Liver (tissue), 9 donors: ENCODE data around the gene BRCA2. TPM values are rescaled to one million over a fixed set of nuclear protein-coding genes. Genes with fewer than 3 reads are reported as not detected.

ENCODE experiments used
- DNase-seq: peaks from one replicate; pipeline ENCODE4 v3.0.0-alpha.2; 2017; ENCODE audit warnings: low spot score
- H3K27ac ChIP-seq, 2 donors: one replicate each; pipeline ENCODE4 v1.7.0; 2013; ENCODE audit warnings: inconsistent platforms in 2 of 2, low read length in 2 of 2, control low read depth in 1 of 2, low read depth in 1 of 2, mild to moderate bottlenecking in 1 of 2
- H3K27me3 ChIP-seq, 4 donors: one replicate each; pipeline versions ENCODE4 v1.6.1 to v1.7.0; 2013; ENCODE audit warnings: low read length in 3 of 4, inconsistent platforms in 1 of 4, mild to moderate bottlenecking in 1 of 4, moderate library complexity in 1 of 4; ENCODE audit not compliant: control insufficient read depth in 4 of 4, insufficient read depth in 4 of 4
- H3K36me3 ChIP-seq, 4 donors: one replicate each; pipeline versions ENCODE4 v1.6.1 to v1.7.0; 2013; ENCODE audit warnings: low read length in 3 of 4, mild to moderate bottlenecking in 3 of 4, low read depth in 1 of 4, moderate library complexity in 1 of 4; ENCODE audit not compliant: control insufficient read depth in 4 of 4, insufficient read depth in 3 of 4
- H3K4me1 ChIP-seq, 4 donors: one replicate each; pipeline versions ENCODE4 v1.6.1 to v1.7.0; 2013; ENCODE audit warnings: low read length in 3 of 4, mild to moderate bottlenecking in 3 of 4, moderate library complexity in 1 of 4; ENCODE audit not compliant: control insufficient read depth in 4 of 4, insufficient read depth in 4 of 4
- H3K4me3 ChIP-seq, 3 donors: one replicate each; pipeline versions ENCODE4 v1.6.1 to v1.7.0; 2013; ENCODE audit warnings: low read length in 3 of 3, control low read depth in 1 of 3, low read depth in 1 of 3, mild to moderate bottlenecking in 1 of 3
- H3K9ac ChIP-seq, 2 donors: one replicate each; pipeline ENCODE4 v1.7.0; 2013; ENCODE audit warnings: low read length in 2 of 2, mild to moderate bottlenecking in 2 of 2, moderate library complexity in 2 of 2, control low read depth in 1 of 2, low read depth in 1 of 2
- H3K9me3 ChIP-seq, 4 donors: one replicate each; pipeline versions ENCODE4 v1.6.1 to v1.7.0; 2013; ENCODE audit warnings: low read length in 3 of 4; ENCODE audit not compliant: control insufficient read depth in 4 of 4
- CTCF ChIP-seq: fragments of 150-350 bp; IDR thresholded peaks from 2 replicates; pipeline ENCODE4 v1.5.1; 2017; ENCODE audit warnings: improper control_type of control experiment, low read depth, low read length; ENCODE audit not compliant: missing input control
- EGR1 ChIP-seq, 2 donors: IDR thresholded peaks; 2 replicates each; pipeline ENCODE4 v1.6.1; 2016 to 2018; ENCODE audit warnings: antibody characterized with exemption in 2 of 2, low read depth in 2 of 2
- FOXA2 ChIP-seq: IDR thresholded peaks from 2 replicates; pipeline ENCODE4 v1.6.1; 2016; ENCODE audit warnings: antibody characterized with exemption
- GABPA ChIP-seq, 2 donors: IDR thresholded peaks in 1 of 2; conservative IDR thresholded peaks in 1 of 2; 2 replicates each; pipeline ENCODE4 v1.6.1; 2016; ENCODE audit warnings: antibody characterized with exemption in 2 of 2, mild to moderate bottlenecking in 1 of 2, moderate library complexity in 1 of 2
- HNF4A ChIP-seq, 2 donors: conservative IDR thresholded peaks; 2 replicates each; pipeline ENCODE4 v1.6.1; 2016; ENCODE audit warnings: antibody characterized with exemption in 2 of 2, mild to moderate bottlenecking in 2 of 2
- HNF4G ChIP-seq: IDR thresholded peaks from 2 replicates; pipeline ENCODE4 v1.6.1; 2016; ENCODE audit warnings: antibody characterized with exemption
- JUND ChIP-seq, 2 donors: IDR thresholded peaks; 2 replicates each; pipeline ENCODE4 v1.6.1; 2016; ENCODE audit warnings: antibody characterized with exemption in 2 of 2
- MAX ChIP-seq: IDR thresholded peaks from 2 replicates; pipeline ENCODE4 v1.6.1; 2016; ENCODE audit warnings: antibody characterized with exemption
- RAD21 ChIP-seq, 2 donors: IDR thresholded peaks; 2 replicates each; pipeline ENCODE4 v1.6.1; 2016; ENCODE audit warnings: antibody characterized with exemption in 2 of 2, mild to moderate bottlenecking in 2 of 2
- REST ChIP-seq: IDR thresholded peaks from 2 replicates; pipeline ENCODE4 v1.6.1; 2016; ENCODE audit warnings: antibody characterized with exemption, mild to moderate bottlenecking
- RXRA ChIP-seq, 2 donors: IDR thresholded peaks; 2 replicates each; pipeline ENCODE4 v1.6.1; 2017 to 2018; ENCODE audit warnings: antibody characterized with exemption in 2 of 2, mild to moderate bottlenecking in 1 of 2
- SP1 ChIP-seq: IDR thresholded peaks from 2 replicates; pipeline ENCODE4 v1.6.1; 2018; ENCODE audit warnings: antibody characterized with exemption, mild to moderate bottlenecking
- TAF1 ChIP-seq: conservative IDR thresholded peaks from 2 replicates; pipeline ENCODE4 v1.6.1; 2016; ENCODE audit warnings: antibody characterized with exemption, mild to moderate bottlenecking
- YY1 ChIP-seq: IDR thresholded peaks from 2 replicates; pipeline ENCODE4 v1.6.1; 2016; ENCODE audit warnings: antibody characterized with exemption, mild to moderate bottlenecking
- WGBS: extraction: QIAGEN DNeasy Blood & Tissue Kit; methylation state at CpG from one replicate; pipeline ENCODE4 v1.1.7; 2013; 5-methylcytosine and 5-hydroxymethylcytosine counted together
- polyA plus RNA-seq, 2 donors: library from polyadenylated mRNA; stranded (reverse) in 1 of 2; unstranded in 1 of 2; fragments of 200-250 nt in 1 of 2; fragments of >200 nt in 1 of 2; fragmentation: Nextera tagmentation in 1 of 2; extraction: Ambion mirVana in 1 of 2; gene quantifications; one replicate each; pipeline versions ENCODE4 v1.2.1 to v1.2.3, GENCODE V29; 2013 to 2015
- total RNA-seq, 2 donors: library from RNA; depleted of rRNA; stranded (reverse); fragments of >200 nt; gene quantifications; one replicate each; pipeline ENCODE4 v1.2.3, GENCODE V29; 2014
- donor health status: healthy.
- donor health status: healthy.
- donor health status: healthy.
- donor health status: healthy.
- donor health status: healthy.

BRCA2 gene
- total and polyA plus RNA-seq, 4 donors: 0.39 to 10.8 (median 0.86) TPM

GRCh38 chr13:32320528-32320927, 5.2 kb downstream of the BRCA2 start:
- no peaks in the 10 kb centered on the region for H3K36me3 ChIP-seq
- no peak overlapping the region for H3K4me3 ChIP-seq
- WGBS: 83% methylated on average over 4 of the region's 4 CpGs
- no peak for TF ChIP-seq CTCF
- no peak for TF ChIP-seq RAD21 (IDR thresholded peaks at IDR 0.05)
- no peak for TF ChIP-seq REST
- no peak for TF ChIP-seq YY1
- no peak for TF ChIP-seq EGR1 (IDR thresholded peaks at IDR 0.05; ENCODE audit: low read depth in 2 of 2)
- no peak for TF ChIP-seq MAX
- TF ChIP-seq HNF4G: no peak
- DNase-seq: no peak
- H3K27ac ChIP-seq: no peak overlapping the region
- no peaks in the 10 kb centered on the region for H3K27me3 ChIP-seq
- peaks cover 0 to 5% (median 2%) of the 10 kb centered on the region in 4 donors for H3K4me1 ChIP-seq
- no peak overlapping the region for H3K9ac ChIP-seq
- H3K9me3 ChIP-seq: no peaks in the 10 kb centered on the region

- H3K9me3 ChIP-seq: no peaks in the 10 kb centered on the region
- no peaks in the 10 kb centered on the region for H3K27me3 ChIP-seq
- H3K4me1 ChIP-seq: no peaks in the 10 kb centered on the region
- no peak overlapping the region for H3K9ac ChIP-seq
- H3K27ac ChIP-seq: no peak overlapping the region
- H3K36me3 ChIP-seq: no peaks in the 10 kb centered on the region
- no peak overlapping the region for H3K4me3 ChIP-seq
- DNase-seq: no peak
- TF ChIP-seq REST (no peak), JUND (IDR thresholded peaks at IDR 0.05) (no peak)
Observed at GRCh38 chr13:32323912-32324311, 8.6 kb downstream of the BRCA2 start.

- Histone ChIP-seq H3K9me3 (no peaks in the 10 kb centered on the region), H3K4me1 (no peaks in the 10 kb centered on the region), H3K27ac (no peak overlapping the region), H3K27me3 (no peaks in the 10 kb centered on the region), H3K9ac (no peak overlapping the region), H3K4me3 (no peak overlapping the region), H3K36me3 (no peaks in the 10 kb centered on the region)
- 97% methylated on average over 2 of the region's 2 CpGs for WGBS
- DNase-seq: no peak
- TF ChIP-seq FOXA2 (no peak), SP1 (no peak), HNF4A (conservative IDR thresholded peaks at IDR 0.05) (no peak), CTCF (no peak), YY1 (no peak), GABPA (IDR thresholded peaks at IDR 0.05 in 1 of 2, conservative IDR thresholded peaks at IDR 0.05 in 1 of 2) (no peak), MAX (no peak), JUND (IDR thresholded peaks at IDR 0.05) (no peak), RXRA (IDR thresholded peaks at IDR 0.05) (no peak), TAF1 (no peak), EGR1 (IDR thresholded peaks at IDR 0.05; ENCODE audit: low read depth in 2 of 2) (no peak)
Observed at GRCh38 chr13:32330441-32330840, 15.1 kb downstream of the BRCA2 start.
